GM12874 (cell line): Measurements from ENCODE around the gene PEX5L.

Experiments
- TF ChIP-seq, protein P1 (sequence below): IDR thresholded peaks from 2 replicates; pipeline ENCODE4 v1.5.1; 2011; ENCODE audit warnings: low read depth, mild to moderate bottlenecking, control low read depth, low read length, moderate library complexity; ENCODE audit not compliant: insufficient read depth

The PEX5L gene

DNA sequence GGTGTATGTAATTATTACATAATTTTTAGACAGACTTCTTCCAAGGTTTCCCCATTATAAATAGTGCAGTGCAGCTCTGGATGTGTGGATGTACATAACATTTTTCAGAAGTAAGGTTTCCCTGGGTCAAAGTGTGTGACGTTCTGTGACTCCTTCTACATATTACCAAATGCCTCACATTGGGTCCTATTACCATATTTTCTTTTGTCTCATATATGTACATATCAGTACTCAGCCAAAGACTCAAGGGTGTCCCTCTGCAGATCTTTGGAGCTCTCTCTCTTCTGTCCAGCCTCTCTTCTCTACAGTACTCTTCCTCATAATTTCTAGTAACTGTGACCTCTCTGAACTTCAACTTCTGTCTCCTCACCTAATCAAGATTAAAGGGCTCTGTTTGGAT, 31.3 kb upstream of the PEX5L start:
- TF ChIP-seq, protein P1, sequence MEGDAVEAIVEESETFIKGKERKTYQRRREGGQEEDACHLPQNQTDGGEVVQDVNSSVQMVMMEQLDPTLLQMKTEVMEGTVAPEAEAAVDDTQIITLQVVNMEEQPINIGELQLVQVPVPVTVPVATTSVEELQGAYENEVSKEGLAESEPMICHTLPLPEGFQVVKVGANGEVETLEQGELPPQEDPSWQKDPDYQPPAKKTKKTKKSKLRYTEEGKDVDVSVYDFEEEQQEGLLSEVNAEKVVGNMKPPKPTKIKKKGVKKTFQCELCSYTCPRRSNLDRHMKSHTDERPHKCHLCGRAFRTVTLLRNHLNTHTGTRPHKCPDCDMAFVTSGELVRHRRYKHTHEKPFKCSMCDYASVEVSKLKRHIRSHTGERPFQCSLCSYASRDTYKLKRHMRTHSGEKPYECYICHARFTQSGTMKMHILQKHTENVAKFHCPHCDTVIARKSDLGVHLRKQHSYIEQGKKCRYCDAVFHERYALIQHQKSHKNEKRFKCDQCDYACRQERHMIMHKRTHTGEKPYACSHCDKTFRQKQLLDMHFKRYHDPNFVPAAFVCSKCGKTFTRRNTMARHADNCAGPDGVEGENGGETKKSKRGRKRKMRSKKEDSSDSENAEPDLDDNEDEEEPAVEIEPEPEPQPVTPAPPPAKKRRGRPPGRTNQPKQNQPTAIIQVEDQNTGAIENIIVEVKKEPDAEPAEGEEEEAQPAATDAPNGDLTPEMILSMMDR = no peak

DNA sequence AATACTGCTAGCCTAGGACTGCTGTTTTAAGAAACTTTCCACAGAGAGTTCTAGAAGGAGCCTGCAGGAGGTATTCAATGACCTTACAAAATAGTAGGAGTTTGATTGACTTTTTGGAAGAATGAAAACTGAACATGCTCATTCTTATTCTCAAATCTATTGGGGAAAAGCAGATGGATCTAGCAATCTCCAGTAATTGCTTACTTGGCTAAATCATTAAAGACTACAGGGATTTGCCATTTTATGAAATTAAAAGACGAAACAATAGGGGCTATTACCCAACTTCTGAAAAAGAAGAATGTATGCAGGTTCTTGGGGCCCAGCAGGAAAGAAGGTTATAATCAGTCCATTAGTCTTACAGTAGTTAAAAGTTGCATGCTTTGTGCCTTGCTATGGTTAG, 29.9 kb upstream of the PEX5L start:
- TF ChIP-seq, protein P1 = no peak

DNA sequence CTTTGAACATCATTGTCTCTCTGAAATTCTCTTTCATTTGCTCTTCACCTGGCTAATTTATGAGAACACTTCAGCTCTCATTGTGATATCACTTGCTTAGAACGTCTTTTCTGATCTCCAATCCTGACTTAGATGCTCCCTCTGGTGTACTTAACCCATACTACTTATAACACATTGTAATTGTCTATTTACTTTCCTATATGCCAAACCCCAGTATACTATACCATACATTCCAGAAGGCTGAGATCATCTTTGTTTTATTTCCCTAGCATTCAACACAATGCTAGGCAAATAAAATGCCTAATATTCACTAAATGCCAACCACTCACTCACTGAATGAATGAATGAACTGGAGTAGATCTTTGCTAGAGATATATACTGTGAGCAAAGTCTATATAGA, 27.0 kb upstream of the PEX5L start:
- TF ChIP-seq, protein P1 = no peak

DNA sequence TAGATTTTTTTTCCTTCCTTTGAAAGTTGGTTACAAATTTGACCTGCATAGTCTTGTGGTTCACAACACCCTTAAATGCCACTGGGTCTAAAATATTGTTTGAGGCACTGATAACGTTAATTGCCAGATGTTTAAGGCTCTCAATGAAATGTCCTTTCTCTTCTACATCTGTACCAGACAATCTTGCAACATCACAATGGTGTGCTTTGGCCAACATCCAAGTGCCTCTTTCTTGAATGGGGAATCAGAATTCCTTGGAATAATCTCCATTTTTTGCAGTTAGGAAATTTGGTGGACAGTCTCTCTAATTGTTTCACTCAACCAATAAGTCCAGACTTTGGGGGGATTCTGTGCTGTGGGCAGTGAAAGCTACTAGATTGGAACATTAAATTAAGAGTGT, 26.0 kb upstream of the PEX5L start:
- TF ChIP-seq, protein P1 = no peak

DNA sequence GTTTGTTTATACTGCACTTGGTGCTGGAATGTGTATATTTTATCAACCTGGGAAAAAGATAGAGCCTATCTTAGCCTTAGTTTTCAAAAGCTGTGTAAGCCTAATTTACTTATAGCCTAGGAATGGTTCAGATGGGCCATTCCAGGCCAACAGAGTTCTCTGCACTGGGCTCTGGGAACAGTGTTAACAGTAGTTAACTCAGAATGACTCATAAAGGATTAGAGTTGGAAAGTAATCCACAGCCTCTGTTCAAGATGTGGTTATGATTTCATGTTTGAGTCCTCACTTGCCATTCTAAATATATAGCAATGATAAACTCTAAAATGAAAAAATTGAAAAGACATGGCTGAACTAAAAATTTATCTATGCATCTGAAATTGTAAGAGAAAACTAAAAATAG, 22.6 kb upstream of the PEX5L start:
- TF ChIP-seq, protein P1 = no peak

DNA sequence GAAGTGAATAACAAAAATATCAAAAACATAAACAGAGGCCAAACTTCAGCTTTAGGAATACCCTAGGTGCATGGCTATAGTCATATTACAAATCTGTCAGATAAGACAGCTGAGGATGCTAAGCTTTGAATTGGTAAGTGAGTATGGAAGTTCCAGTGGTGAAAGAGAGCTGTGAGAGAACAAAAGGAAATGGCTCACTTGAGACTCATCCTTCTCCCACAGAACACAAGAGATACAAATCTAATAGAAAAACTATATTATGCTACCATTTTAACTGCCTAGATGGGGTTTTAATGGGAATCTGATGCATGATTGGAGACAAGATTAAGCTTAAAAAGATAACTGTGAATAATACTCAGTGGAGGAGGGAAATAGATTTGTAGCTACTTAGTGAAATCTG, 21.5 kb upstream of the PEX5L start:
- TF ChIP-seq, protein P1 = no peak

DNA sequence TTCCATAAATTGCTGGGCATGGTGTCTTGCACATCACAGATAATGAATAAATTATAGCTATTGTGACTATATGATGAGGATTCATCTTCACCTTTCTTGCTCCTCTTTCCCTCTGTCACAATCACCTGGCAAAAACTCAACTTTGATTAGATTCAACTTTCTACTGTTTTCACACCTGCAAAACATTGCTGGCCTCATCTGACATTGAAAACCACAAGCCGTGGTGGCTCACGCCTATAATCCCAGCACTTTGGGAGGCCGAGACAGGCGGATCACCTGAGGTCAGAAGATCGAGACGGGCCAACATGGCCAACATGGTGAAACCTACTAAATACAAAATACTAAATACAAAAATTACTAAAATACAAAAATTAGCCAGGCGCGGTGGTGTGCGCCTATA, 12.7 kb upstream of the PEX5L start:
- TF ChIP-seq, protein P1 = no peak

DNA sequence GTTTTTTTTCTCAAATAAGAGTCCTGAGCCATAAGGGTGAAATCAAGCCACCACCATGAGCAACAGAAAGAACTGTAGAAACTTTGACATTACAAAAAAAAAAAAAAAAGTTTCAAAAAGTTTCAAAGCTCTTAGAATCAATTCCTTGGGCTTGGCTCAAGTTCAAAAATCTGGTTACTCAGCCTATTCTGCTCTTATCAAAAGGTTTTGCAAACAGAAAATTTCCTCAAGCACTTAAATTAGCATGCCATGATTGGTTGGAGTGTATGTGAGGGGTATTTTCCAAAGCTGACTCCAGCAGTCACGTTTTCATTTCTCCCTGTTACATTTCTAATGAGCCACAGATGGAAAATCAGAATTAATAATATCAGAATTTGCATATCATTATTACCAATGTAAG, 12.1 kb upstream of the PEX5L start:
- TF ChIP-seq, protein P1 = no peak
